Measurements from ENCODE around the gene TEX264. TPM values are rescaled to one million over a fixed set of nuclear protein-coding genes. Genes with fewer than 3 reads are reported as not detected.

Gene TEX264
- total and polyA plus RNA-seq, 2 of the 13 experiments (the other 11 are each of a cell fraction or from before 2014, with no cell fraction given): 35.2 to 52.1 TPM

DNA sequence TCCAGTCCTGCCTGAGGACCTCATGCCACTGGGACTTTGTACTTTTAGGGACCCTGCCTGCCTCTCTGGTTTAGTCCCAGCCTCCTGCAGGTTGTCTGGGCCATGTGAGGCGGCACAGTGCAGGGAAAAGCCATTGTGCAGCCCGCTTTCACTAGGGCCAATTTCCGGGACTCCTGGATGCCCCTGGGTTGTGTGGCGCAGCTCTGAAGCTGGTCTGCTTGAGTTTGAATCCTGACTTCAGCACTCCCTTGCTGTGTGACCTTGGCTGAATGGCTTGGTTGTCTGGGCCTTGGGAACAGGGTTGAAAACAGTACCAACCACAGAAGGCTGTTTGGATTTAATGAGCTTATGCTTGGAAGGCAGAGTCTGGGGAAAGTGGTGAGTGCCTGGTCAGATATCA is 8.3 kb downstream of the TEX264 start:
- intact Hi-C loops (cut with micrococcal nuclease; ENCODE audit: unreplicated experiment) (loop anchor here (10.0 kb wide), 1 partner anchor 295 kb away; the partner anchor contains the start of gene MANF), in situ Hi-C loops (cut with HindIII; ENCODE audit: extremely low pct_ligation_motif_present, low pct_unique_long_range_greater_than_20kb) (no loop called here)
- CTCF ChIA-PET (ENCODE audit: low intra/inter-chr PET ratio, low total read pairs): no interaction called here
- no peak overlapping the region for H2AFZ ChIP-seq (ENCODE audit: low read length)
- H3K36me3 ChIP-seq (replicated peaks in 1 of 2; ENCODE audit: control insufficient read depth in 1 of 2, insufficient read depth in 2 of 2, low read length in 2 of 2): peaks cover 10 to 17% of the 10 kb centered on the region in 2 experiments
- no TSS peak for BruUV-seq (replicated peaks)
- 94% methylated on average over 2 of the region's 4 CpGs for WGBS (ENCODE audit: low lambda C conversion rate)
- H3K9me3 ChIP-seq (ENCODE audit: low read length): no peaks in the 10 kb centered on the region
- DNase-seq (ENCODE audit: low spot score) (no peak), ATAC-seq (no peak), FAIRE-seq (no peak)
- H3K4me2 ChIP-seq (ENCODE audit: low read depth, low read length): no peak overlapping the region
- H3K4me3 ChIP-seq (replicated peaks in 1 of 3; ENCODE audit: insufficient read depth in 1 of 3, low read depth in 2 of 3, low read length in 3 of 3): no peak overlapping the region
- no peak overlapping the region for H3K9ac ChIP-seq (ENCODE audit: insufficient read depth, low read depth, low read length)
- 0 out of 2 replicates have a peak, but pooled peaks cover 12% of the 10 kb centered on the region for H3K4me1 ChIP-seq (ENCODE audit: insufficient read depth, low read length)
- H3K79me2 ChIP-seq (ENCODE audit: insufficient read depth, low read length): peaks cover 3% of the 10 kb centered on the region
- no peak overlapping the region for H3K27ac ChIP-seq (ENCODE audit: extremely low read length, insufficient read depth, low read length)
- peaks cover 4% of the 10 kb centered on the region; the same call in 1 of the 2 replicates for H4K20me1 ChIP-seq (ENCODE audit: insufficient read depth, low read length)
- no peaks in the 10 kb centered on the region for H3K27me3 ChIP-seq (ENCODE audit: control insufficient read depth in 1 of 2, insufficient read depth in 2 of 2, low read length in 2 of 2)
- TF ChIP-seq NKX3-1 (CRISPR knock-in tag; IDR thresholded peaks at IDR 0.05) (no peak), ZNF768 (CRISPR knock-in tag; IDR thresholded peaks at IDR 0.05) (peak; percentile 76)
- POLR2A ChIA-PET: no interaction called here

DNA sequence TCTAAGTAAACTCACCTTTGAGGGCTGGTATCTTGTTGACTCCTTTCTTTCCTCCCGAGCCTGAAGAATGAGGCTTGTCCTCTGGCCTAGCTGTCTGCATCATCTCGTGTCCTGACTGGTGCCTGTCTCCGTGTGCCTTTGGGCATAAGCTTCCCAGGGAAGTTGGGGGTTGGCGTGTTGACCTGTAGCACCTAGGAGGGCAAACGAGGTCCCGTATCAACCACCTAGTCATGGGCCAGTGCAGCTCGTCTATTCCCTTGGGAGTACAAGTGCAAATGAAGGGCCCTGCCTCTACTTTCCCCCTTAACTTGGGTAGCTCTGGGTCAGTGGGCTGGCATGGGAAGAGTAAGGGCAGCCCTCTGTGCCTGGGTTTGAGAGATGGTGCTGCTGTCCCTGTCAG is 8.7 kb downstream of the TEX264 start:
- H4K20me1 ChIP-seq (ENCODE audit: insufficient read depth, low read length): peaks cover 4% of the 10 kb centered on the region; the same call in 1 of the 2 replicates
- POLR2A ChIA-PET: no interaction called here
- H3K4me2 ChIP-seq (ENCODE audit: low read depth, low read length): no peak overlapping the region
- no peaks in the 10 kb centered on the region for H3K9me3 ChIP-seq (ENCODE audit: low read length)
- no peak for TF ChIP-seq MED13 (CRISPR knock-in tag; IDR thresholded peaks at IDR 0.05)
- TF ChIP-seq, protein P1, sequence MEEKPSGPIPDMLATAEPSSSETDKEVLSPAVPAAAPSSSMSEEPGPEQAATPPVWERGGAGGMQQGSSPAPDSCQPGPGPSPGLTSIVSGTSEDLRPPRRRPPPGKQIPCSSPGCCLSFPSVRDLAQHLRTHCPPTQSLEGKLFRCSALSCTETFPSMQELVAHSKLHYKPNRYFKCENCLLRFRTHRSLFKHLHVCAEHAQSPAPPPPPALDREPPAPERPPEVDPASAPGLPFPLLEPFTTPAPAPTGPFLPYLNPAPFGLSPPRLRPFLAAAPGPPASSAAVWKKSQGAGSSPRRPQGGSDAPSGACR (CRISPR knock-in tag; IDR thresholded peaks at IDR 0.05): no peak
- no peak for TF ChIP-seq REXO4 (CRISPR knock-in tag; IDR thresholded peaks at IDR 0.05; ENCODE audit: borderline replicate concordance)
- TF ChIP-seq NRL (CRISPR knock-in tag; IDR thresholded peaks at IDR 0.05; ENCODE audit: borderline replicate concordance): no peak
- TF ChIP-seq RARA (CRISPR knock-in tag; IDR thresholded peaks at IDR 0.05): no peak
- H3K36me3 ChIP-seq (replicated peaks in 1 of 2; ENCODE audit: control insufficient read depth in 1 of 2, insufficient read depth in 2 of 2, low read length in 2 of 2): peaks cover 14 to 22% of the 10 kb centered on the region in 2 experiments
- no peak overlapping the region for H3K4me3 ChIP-seq (replicated peaks in 1 of 3; ENCODE audit: insufficient read depth in 1 of 3, low read depth in 2 of 3, low read length in 3 of 3)
- 84% methylated on average over 3 of the region's 7 CpGs for WGBS (ENCODE audit: low lambda C conversion rate)
- ATAC-seq (no peak), DNase-seq (ENCODE audit: low spot score) (no peak), FAIRE-seq (no peak)
- no peaks in the 10 kb centered on the region for H3K27me3 ChIP-seq (ENCODE audit: control insufficient read depth in 1 of 2, insufficient read depth in 2 of 2, low read length in 2 of 2)
- H3K27ac ChIP-seq (ENCODE audit: extremely low read length, insufficient read depth, low read length): no peak overlapping the region
- in situ Hi-C loops (cut with HindIII; ENCODE audit: extremely low pct_ligation_motif_present, low pct_unique_long_range_greater_than_20kb) (loop anchor here (5.0 kb wide), 1 partner anchor 42 kb away; no protein-coding TSS in a partner anchor), intact Hi-C loops (cut with micrococcal nuclease; ENCODE audit: unreplicated experiment) (loop anchor here (10.0 kb wide), 1 partner anchor 295 kb away; the partner anchor contains the start of gene MANF)
- H2AFZ ChIP-seq (ENCODE audit: low read length): no peak overlapping the region
- H3K9ac ChIP-seq (ENCODE audit: insufficient read depth, low read depth, low read length): no peak overlapping the region
- CTCF ChIA-PET (ENCODE audit: low intra/inter-chr PET ratio, low total read pairs): no interaction called here
- 0 out of 2 replicates have a peak, but pooled peaks cover 12% of the 10 kb centered on the region for H3K4me1 ChIP-seq (ENCODE audit: insufficient read depth, low read length)
- BruUV-seq (replicated peaks): no TSS peak
- H3K79me2 ChIP-seq (ENCODE audit: insufficient read depth, low read length): peaks cover 3% of the 10 kb centered on the region
